Astrocyte (in vitro differentiated cells and primary cell): ENCODE data around the gene TMTC2.

Source experiments
- CTCF ChIP-seq: IDR thresholded peaks from 2 replicates; pipeline ENCODE4 v1.5.1; 2011; ENCODE audit warnings: low read depth, mild to moderate bottlenecking, inconsistent platforms, low read length, moderate library complexity; ENCODE audit not compliant: insufficient read depth
- EZH2 ChIP-seq: IDR thresholded peaks from 2 replicates; pipeline ENCODE4 v1.6.1; 2012; ENCODE audit warnings: mild to moderate bottlenecking, low read length, inconsistent platforms; ENCODE audit not compliant: insufficient read depth

- TF ChIP-seq CTCF = no peak
- TF ChIP-seq EZH2 = no peak
Measured at GRCh38 chr12:82877963-82878362, 191.3 kb downstream of the TMTC2 start.
